Neural cell (in vitro differentiated cells): ENCODE data around the gene AVL9. TPM values are rescaled to one million over a fixed set of nuclear protein-coding genes. Genes with fewer than 3 reads are reported as not detected.

Source experiments
- H2AFZ ChIP-seq: fragments of 200-600, 300-800 bp; sonication (generic), shearing (Covaris generic); 2 replicates; pipeline ENCODE4 v1.6.0; 2014; ENCODE audit warnings: low read depth, mild to moderate bottlenecking, antibody characterized with exemption, low read length, moderate library complexity
- H3F3A ChIP-seq: fragments of 200-600 bp; shearing (Covaris generic); 2 replicates; pipeline ENCODE4 v1.6.1; 2016; ENCODE audit warnings: mild to moderate bottlenecking, moderate library complexity, mixed read lengths, antibody characterized with exemption, low read length; ENCODE audit not compliant: insufficient read depth, poor library complexity, severe bottlenecking
- H3K27ac ChIP-seq: fragments of 200-600, 300-800 bp; sonication (generic), shearing (Covaris generic); 2 replicates; pipeline ENCODE4 v1.5.1; 2014; ENCODE audit warnings: mild to moderate bottlenecking, low read length, moderate library complexity
- H3K27me3 ChIP-seq: fragments of 300-800, 200-600 bp; sonication (generic), shearing (Covaris generic); 2 replicates; pipeline ENCODE4 v1.6.0; 2014; ENCODE audit warnings: mild to moderate bottlenecking, low read depth, low read length, moderate library complexity; ENCODE audit not compliant: insufficient read depth
- H3K36me3 ChIP-seq: fragments of 300-800, 200-600 bp; sonication (generic), shearing (Covaris generic); 2 replicates; pipeline ENCODE4 v1.5.1; 2014; ENCODE audit warnings: mild to moderate bottlenecking, antibody characterized with exemption, low read length, moderate library complexity; ENCODE audit not compliant: insufficient read depth
- H3K4me2 ChIP-seq: fragments of 300-800, 200-600 bp; sonication (generic), shearing (Covaris generic); 2 replicates; pipeline ENCODE4 v1.6.0; 2014; ENCODE audit warnings: mild to moderate bottlenecking, low read length
- H3K4me3 ChIP-seq: fragments of 300-800, 200-600 bp; sonication (generic), shearing (Covaris generic); 2 replicates; pipeline ENCODE4 v1.5.1; 2014; ENCODE audit warnings: mild to moderate bottlenecking, low read length, moderate library complexity
- H3K79me2 ChIP-seq: fragments of 200-600 bp; shearing (Covaris generic); replicated peaks from 2 replicates; pipeline ENCODE4 v1.6.0; 2014; ENCODE audit warnings: mild to moderate bottlenecking, low read length, moderate library complexity; ENCODE audit not compliant: insufficient read depth
- H3K9ac ChIP-seq: fragments of 300-800, 200-600 bp; sonication (generic), shearing (Covaris generic); 2 replicates; pipeline ENCODE4 v1.6.1; 2016; ENCODE audit warnings: mild to moderate bottlenecking, low read length, mixed read lengths
- H3K9me2 ChIP-seq: fragments of 200-600 bp; shearing (Covaris generic); 2 replicates; pipeline ENCODE4 v1.6.1; 2016; ENCODE audit warnings: mild to moderate bottlenecking, low read length, mixed read lengths; ENCODE audit not compliant: insufficient read depth
- H3K9me3 ChIP-seq: fragments of 200-600, 300-800 bp; sonication (generic), shearing (Covaris generic); 2 replicates; pipeline ENCODE4 v1.6.1; 2016; ENCODE audit warnings: mild to moderate bottlenecking, mixed run types, low read length, moderate library complexity, mixed read lengths
- H4K20me1 ChIP-seq: fragments of 200-600 bp; shearing (Covaris generic); 2 replicates; pipeline ENCODE4 v1.6.1; 2016; ENCODE audit warnings: mild to moderate bottlenecking, mixed run types; ENCODE audit not compliant: insufficient read depth
- EP300 ChIP-seq: fragments of 450-650 bp; conservative IDR thresholded peaks from 2 replicates; pipeline ENCODE4 v1.6.1; 2014; ENCODE audit warnings: antibody characterized with exemption, mild to moderate bottlenecking, moderate library complexity; ENCODE audit not compliant: poor library complexity, severe bottlenecking
- EZH2 ChIP-seq: fragments of 200-600, 300-800 bp; shearing (Covaris generic), sonication (generic); IDR thresholded peaks from 2 replicates; pipeline ENCODE4 v1.6.1; 2014; ENCODE audit warnings: antibody characterized with exemption, low read length, borderline replicate concordance, mild to moderate bottlenecking; ENCODE audit not compliant: insufficient read depth, poor library complexity, severe bottlenecking
- MXI1 ChIP-seq: fragments of 450-650 bp; conservative IDR thresholded peaks from 2 replicates; pipeline ENCODE4 v1.6.1; 2014; ENCODE audit warnings: antibody characterized with exemption, mild to moderate bottlenecking; ENCODE audit not compliant: poor library complexity, severe bottlenecking
- POLR2AphosphoS5 ChIP-seq: IDR thresholded peaks from 2 replicates; pipeline ENCODE4 v1.6.1; 2012
- RAD21 ChIP-seq: fragments of 450-650 bp; conservative IDR thresholded peaks from 2 replicates; pipeline ENCODE4 v1.6.1; 2014; ENCODE audit warnings: antibody characterized with exemption, mild to moderate bottlenecking, moderate library complexity
- REST ChIP-seq: IDR thresholded peaks from 2 replicates; pipeline ENCODE4 v1.6.1; 2012; ENCODE audit warnings: borderline replicate concordance
- SMC3 ChIP-seq: fragments of 450-650 bp; conservative IDR thresholded peaks from 2 replicates; pipeline ENCODE4 v1.6.1; 2014; ENCODE audit warnings: antibody characterized with exemption, mild to moderate bottlenecking, moderate library complexity; ENCODE audit not compliant: poor library complexity
- TAF1 ChIP-seq: IDR thresholded peaks from 2 replicates; pipeline ENCODE4 v1.6.1; 2012; ENCODE audit warnings: low read depth
- polyA plus RNA-seq: library from polyadenylated mRNA; depleted of rRNA; stranded (reverse); fragments of >200 nt; gene quantifications from 2 replicates; pipeline ENCODE4 v1.2.3, GENCODE V29; 2014
- TF ChIP-seq, protein P1 (sequence below): fragments of 450-650 bp; IDR thresholded peaks from 2 replicates; pipeline ENCODE4 v1.5.1; 2014; ENCODE audit warnings: antibody characterized with exemption, mild to moderate bottlenecking, moderate library complexity; ENCODE audit not compliant: poor library complexity, severe bottlenecking

AVL9 gene
- polyA plus RNA-seq, 1 donor from 2014 or later = 47.2 TPM

- H3K27me3 ChIP-seq = no peaks in the 10 kb centered on the region
- H3K27ac ChIP-seq = no peak overlapping the region
- H3K4me2 ChIP-seq = no peak overlapping the region
- peaks cover 11% of the 10 kb centered on the region for H3K79me2 ChIP-seq
- no peaks in the 10 kb centered on the region for H3K9me2 ChIP-seq
- TF ChIP-seq SMC3 (no peak), POLR2AphosphoS5 (no peak), EP300 (no peak), TAF1 (no peak), REST (no peak), MXI1 (no peak), EZH2 (no peak), RAD21 (no peak)
- TF ChIP-seq, protein P1, sequence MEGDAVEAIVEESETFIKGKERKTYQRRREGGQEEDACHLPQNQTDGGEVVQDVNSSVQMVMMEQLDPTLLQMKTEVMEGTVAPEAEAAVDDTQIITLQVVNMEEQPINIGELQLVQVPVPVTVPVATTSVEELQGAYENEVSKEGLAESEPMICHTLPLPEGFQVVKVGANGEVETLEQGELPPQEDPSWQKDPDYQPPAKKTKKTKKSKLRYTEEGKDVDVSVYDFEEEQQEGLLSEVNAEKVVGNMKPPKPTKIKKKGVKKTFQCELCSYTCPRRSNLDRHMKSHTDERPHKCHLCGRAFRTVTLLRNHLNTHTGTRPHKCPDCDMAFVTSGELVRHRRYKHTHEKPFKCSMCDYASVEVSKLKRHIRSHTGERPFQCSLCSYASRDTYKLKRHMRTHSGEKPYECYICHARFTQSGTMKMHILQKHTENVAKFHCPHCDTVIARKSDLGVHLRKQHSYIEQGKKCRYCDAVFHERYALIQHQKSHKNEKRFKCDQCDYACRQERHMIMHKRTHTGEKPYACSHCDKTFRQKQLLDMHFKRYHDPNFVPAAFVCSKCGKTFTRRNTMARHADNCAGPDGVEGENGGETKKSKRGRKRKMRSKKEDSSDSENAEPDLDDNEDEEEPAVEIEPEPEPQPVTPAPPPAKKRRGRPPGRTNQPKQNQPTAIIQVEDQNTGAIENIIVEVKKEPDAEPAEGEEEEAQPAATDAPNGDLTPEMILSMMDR = no peak
- H3K36me3 ChIP-seq = no peaks in the 10 kb centered on the region
- no peaks in the 10 kb centered on the region for H4K20me1 ChIP-seq
- no peak overlapping the region for H3K4me3 ChIP-seq
- H3K9me3 ChIP-seq = no peaks in the 10 kb centered on the region
- H3F3A ChIP-seq = no peaks in the 10 kb centered on the region
- H2AFZ ChIP-seq = no peak overlapping the region
- no peak overlapping the region for H3K9ac ChIP-seq
Measured at GRCh38 chr7:32537760-32538159, 42.5 kb downstream of the AVL9 start.

DNA sequence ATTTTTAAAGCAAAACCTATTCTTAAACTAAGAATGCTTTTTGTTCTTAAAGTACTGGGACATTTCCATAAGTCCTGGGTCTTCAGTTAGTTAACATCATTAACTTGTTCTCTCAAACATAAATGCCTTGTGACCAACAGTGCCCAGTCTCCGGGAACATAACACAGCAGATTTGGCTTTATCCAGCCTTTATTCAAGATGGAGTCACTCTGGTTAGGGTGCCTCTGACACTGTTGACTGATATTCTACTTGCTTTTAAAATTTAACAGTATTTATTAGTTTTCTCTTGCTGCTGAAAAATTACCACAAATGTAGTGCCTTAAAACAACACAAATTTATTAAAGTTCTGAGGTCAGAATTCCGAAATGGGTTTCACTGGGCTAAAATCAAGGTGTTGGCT, 44.1 kb downstream of the AVL9 start:
- no peaks in the 10 kb centered on the region for H3K27me3 ChIP-seq
- H3K9me2 ChIP-seq = no peaks in the 10 kb centered on the region
- H3K9me3 ChIP-seq = no peaks in the 10 kb centered on the region
- no peak overlapping the region for H3K9ac ChIP-seq
- peaks cover 11% of the 10 kb centered on the region for H3K36me3 ChIP-seq
- peaks cover 17% of the 10 kb centered on the region for H3K79me2 ChIP-seq
- no peak overlapping the region for H3K4me2 ChIP-seq
- no peaks in the 10 kb centered on the region for H3F3A ChIP-seq
- H2AFZ ChIP-seq = no peak overlapping the region
- TF ChIP-seq MXI1 (no peak), RAD21 (no peak), REST (no peak), EZH2 (no peak), SMC3 (no peak)
- TF ChIP-seq, protein P1 = no peak
- H3K4me3 ChIP-seq = no peak overlapping the region
- H3K27ac ChIP-seq = no peak overlapping the region
- no peaks in the 10 kb centered on the region for H4K20me1 ChIP-seq
